Pericardium fibroblast (primary cell): ENCODE data around the gene BNC1. TPM values are rescaled to one million over a fixed set of nuclear protein-coding genes. Genes with fewer than 3 reads are reported as not detected.

Experiments used
- total RNA-seq: library from RNA; depleted of rRNA; stranded (reverse); fragments of >200 nt; gene quantifications from 2 replicates; pipeline ENCODE4 v1.2.3, GENCODE V29; 2015

Gene BNC1
- total RNA-seq, result 4.5 and 10.2 TPM in 2 replicates

GRCh38 chr15:83284559-83285283, at the start of gene BNC1:
Gene BNC1 (minus strand): TSS chr15:83284664. CDS start chr15:83284628, 36 bp downstream.

GRCh38 chr15:83207660-83208366, 76.7 kb downstream of the BNC1 start, which contains the start of gene HDGFL3:
Gene HDGFL3 (minus strand): TSS chr15:83207823. CDS start chr15:83207414, 409 bp downstream.

Other genes with a start within 250 kb of the BNC1 start
- gene BTBD1, start 217.4 kb downstream of the BNC1 start, total RNA-seq, result 85.2 and 90.8 TPM in 2 replicates
- 0.60 and 4.3 TPM in 2 replicates for gene TM6SF1, start 177.0 kb downstream of the BNC1 start, total RNA-seq
- 18.2 and 32.6 TPM in 2 replicates for gene HDGFL3, start 76.8 kb downstream of the BNC1 start, total RNA-seq
- 0.47 and 1.3 TPM in 2 replicates for gene SH3GL3, start 162.7 kb upstream of the BNC1 start, total RNA-seq